Ramos (cell line): Measurements from ENCODE around the gene GPR150.

Source experiments
- in situ Hi-C: fragments of 300-500 bp; cut with MboI; formaldehyde crosslinking; loops from one replicate; pipeline ENCODE4 v1.14.3; 2022; ENCODE audit warnings: low sequenced_read_pairs; ENCODE audit not compliant: unreplicated experiment

The GPR150 gene

DNA sequence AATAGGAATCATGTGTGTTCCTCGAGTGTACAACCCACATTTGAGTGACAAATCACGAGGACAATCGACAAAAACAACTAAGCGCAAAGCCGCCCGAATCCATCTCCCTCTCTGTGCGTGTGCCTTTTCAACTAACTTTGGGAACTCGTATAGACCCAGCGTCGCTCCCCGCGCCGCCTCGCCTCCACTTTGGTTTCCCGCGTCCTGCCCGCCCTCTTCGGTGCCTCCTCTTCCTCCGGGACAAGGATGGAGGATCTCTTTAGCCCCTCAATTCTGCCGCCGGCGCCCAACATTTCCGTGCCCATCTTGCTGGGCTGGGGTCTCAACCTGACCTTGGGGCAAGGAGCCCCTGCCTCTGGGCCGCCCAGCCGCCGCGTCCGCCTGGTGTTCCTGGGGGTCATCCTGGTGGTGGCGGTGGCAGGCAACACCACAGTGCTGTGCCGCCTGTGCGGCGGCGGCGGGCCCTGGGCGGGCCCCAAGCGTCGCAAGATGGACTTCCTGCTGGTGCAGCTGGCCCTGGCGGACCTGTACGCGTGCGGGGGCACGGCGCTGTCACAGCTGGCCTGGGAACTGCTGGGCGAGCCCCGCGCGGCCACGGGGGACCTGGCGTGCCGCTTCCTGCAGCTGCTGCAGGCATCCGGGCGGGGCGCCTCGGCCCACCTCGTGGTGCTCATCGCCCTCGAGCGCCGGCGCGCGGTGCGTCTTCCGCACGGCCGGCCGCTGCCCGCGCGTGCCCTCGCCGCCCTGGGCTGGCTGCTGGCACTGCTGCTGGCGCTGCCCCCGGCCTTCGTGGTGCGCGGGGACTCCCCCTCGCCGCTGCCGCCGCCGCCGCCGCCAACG is at the start of gene GPR150:
TSS of gene GPR150 (plus strand) at position 58 of the 840 bp plus-strand sequence. CDS start at position 247, 189 bp downstream.
- in situ Hi-C loops, result no loop called here

DNA sequence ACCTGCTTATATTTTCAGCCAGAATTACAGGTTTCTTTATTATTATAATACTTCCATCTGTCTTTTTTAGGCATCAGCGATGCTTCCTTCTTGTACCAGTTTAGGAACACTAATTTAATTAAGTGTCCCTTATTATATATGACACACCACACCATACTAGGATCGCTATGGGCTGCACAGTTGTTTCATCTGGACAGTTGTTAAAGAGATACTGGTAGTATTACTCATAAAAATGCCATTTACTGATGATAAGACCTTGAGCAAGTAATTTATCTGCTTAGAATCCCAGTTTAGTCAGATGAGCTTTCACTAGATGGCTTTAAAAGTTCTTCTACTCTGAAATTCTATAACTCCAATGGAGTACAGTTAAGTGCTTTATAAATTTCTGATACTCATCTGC is 47.9 kb upstream of the GPR150 start:
- in situ Hi-C loops, result no loop called here

DNA sequence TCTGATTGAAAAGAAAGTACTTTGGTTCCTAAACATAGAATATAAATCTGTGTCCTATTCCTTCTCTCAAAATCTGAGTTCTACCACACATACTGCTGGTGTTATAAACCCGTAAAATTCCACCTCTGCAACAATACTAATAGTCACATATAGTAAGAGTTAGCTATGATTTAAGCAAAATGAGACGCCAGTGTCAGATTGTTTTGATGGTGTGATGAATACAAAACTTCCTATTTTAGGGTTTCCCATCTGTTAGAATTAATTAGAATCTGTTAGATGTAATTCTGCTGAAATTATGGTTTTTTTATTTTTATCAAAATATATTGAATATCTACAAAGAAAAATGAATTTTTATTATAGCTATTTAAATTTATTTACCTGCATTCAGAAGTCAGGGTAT is 38.3 kb upstream of the GPR150 start:
- in situ Hi-C loops, result no loop called here

DNA sequence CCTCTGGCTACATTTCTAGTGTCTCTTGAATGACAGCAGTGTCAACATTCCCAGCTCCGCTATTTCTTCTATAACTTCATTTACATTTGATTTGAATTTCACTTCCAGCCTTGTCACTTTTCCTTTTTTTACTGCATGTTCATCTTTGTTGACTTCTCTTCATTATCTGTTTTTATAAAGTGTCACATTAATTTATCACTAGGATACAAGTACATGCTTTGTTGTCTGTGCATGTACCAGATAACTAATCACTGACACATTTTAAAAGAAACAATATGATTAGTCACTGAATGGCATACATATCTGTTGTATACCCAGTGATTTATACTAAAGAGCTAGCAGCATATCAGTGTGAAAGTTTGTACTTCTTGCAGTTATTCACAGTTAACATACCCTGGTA is 35.9 kb upstream of the GPR150 start:
- in situ Hi-C loops, result no loop called here

DNA sequence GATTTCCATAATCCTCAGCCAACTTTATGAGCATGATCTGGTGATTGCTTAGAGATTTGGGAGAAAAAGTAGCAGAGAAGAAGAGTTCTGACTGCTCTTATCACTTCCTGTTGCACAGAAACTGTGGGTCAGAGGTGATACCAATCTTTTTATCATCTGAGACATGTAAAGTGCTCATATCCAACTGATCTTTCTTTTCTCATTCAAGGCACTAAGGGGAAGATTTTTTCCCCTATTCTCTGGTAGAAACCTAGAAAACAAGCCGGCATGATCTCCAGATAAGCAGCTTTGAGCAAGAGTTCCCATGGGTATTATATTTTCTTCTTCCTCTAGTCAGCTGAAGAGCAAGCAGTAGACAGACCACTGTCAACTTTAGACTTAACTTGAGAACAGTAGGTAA is 29.0 kb upstream of the GPR150 start:
- in situ Hi-C loops, result no loop called here

DNA sequence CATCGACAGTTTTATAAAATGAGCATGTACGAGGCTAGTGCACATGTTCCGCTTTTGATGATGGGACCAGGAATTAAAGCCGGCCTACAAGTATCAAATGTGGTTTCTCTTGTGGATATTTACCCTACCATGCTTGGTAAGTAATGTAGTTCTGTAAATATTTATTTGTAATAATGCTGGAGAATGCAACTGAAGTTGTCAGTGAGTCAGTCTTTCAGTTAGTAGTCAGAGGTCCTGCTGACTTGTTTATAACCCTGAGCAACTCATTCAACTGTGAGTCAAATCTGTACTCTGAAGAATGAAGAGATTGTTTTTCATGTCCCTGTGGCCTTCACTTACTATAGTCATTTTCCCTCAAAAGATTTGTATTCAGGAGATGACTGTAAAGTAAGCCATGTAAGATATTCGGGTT is 28.4 kb upstream of the GPR150 start:
- in situ Hi-C loops, result no loop called here

DNA sequence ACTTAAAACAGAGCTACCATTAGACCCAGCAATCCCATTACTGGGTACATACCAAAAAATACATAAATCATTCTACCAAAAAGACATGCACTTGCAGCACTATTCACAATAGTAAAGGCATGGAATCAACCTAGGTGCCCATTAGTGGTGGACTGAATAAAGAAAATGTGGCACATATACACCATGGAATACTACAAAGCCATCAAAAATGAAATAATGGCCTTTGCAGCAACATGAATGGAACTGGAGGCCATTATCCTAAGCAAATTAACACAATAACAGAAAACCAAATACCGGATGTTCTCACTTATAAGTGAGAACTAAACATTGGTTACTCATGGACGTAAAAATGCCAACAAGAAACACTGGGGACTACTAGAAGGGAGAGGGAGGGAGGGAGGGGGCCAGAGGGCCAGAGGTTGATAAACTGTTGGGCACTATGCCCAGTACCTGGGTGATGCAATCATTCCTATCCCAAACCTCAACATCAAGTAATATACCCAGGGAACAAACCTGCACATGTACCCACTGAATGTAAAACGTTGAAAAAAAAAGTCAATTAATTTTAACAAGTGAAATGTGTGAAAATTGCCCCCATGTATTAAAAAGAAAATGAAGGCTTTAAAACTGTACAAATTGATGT is 24.5 kb upstream of the GPR150 start:
- in situ Hi-C loops, result no loop called here

DNA sequence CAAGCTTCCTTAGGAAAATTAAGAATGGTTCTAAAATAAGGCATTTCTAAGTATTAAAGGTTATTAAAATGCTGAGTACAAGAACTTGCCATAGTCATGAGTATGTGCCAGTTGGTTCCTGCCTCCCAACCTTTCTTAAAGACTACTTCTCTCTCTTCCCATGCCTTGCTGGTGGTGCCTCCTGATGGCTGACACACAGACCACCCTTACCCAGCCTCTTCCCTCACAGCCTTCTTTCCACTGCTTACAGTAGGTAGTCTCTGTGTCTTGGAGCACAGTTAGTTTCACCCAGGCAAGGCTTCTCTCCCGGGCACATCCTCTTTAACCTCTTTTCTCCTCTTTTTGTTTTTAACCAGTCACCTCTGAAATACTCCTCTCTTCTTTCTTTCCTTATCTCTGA is 20.6 kb upstream of the GPR150 start:
- in situ Hi-C loops, result no loop called here

DNA sequence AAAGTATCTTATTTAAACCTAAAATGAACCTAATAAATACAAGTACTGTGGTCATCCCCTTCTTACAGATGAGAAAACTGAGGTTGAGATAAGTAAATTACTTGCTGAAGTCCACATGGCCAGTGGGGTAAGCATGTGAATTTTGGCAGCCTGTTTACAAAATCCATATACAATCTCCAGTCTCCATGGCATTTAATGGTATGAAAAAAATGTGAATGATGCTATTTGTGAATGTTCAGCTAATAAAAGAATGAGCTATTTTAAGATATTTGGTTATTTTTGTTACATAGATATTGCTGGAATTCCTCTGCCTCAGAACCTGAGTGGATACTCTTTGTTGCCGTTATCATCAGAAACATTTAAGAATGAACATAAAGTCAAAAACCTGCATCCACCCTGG is 19.3 kb upstream of the GPR150 start:
- in situ Hi-C loops, result no loop called here

DNA sequence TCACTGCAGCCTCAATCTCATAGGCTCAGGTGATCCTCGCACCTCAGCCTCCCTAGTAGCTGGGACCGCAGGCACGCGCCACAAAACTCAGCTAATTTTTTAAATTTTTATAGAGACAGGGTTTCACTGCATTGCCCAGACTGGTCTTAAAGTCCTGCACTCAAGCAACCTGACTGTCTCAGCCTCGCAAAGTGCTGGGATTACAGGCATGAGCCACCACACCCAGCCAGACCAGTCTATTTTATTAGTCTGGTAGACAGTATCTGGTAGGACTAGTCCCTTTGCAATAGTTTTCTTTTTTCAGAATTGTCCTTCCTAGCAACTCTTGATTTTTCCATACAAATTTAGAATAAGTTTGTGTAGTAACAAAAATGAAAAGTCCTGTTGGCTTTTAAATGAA is 14.1 kb upstream of the GPR150 start:
- in situ Hi-C loops, result no loop called here

DNA sequence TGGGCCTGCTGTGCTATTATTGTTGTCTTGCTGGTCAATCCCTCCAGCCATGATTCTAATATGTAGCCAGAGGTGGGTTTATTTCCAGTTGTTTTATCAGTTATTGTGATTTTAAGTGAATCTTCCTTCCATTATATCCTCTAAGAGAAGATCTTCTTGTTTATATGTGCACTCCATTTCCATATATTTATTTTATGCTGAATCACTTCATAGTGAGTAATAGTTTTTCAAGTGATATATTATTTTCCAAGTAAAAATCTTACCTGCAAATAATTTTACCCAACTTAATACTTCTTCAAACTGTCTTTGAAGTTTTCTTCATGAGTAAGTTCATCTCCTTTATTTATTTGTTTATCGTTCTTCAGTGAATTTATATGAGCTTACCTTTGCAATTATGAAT is 13.5 kb upstream of the GPR150 start:
- in situ Hi-C loops, result no loop called here

DNA sequence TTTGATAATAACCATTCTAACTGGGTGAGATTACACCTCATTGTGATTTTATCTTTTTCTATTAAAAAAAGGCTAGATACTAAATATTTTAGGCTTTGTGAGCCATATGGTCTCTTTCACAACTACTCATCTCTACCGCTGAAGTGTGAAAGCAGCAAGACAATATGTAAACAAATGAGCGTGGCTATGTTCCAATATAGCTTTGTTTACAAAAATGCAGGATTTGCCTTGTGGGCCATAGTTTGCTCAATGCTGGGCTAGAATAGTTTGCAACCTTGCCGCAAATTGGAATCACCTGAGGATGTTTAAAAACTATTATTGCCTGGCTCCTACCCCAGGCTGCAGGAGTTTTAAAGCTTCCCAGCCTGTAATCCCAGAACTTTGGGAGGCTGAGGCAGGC is 10.2 kb upstream of the GPR150 start:
- in situ Hi-C loops, result no loop called here

DNA sequence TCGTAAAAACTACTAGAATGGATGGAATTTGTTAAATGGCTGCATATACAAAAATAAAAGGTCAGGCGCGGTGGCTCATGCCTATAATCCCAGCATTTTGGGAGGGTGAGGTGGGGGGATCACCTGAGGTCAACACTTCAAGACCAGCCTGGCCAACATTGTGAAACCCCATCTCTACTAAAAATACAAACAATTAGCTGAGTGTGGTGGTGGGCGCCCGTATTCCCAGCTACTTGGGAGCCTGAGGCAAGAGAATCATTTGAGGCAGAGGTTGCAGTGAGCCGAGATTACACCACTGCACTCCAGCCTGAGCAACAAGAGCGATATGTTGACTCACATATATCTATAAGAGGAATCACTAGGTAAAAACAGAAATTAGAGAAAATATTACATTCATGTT is 9.3 kb upstream of the GPR150 start:
- in situ Hi-C loops, result no loop called here

DNA sequence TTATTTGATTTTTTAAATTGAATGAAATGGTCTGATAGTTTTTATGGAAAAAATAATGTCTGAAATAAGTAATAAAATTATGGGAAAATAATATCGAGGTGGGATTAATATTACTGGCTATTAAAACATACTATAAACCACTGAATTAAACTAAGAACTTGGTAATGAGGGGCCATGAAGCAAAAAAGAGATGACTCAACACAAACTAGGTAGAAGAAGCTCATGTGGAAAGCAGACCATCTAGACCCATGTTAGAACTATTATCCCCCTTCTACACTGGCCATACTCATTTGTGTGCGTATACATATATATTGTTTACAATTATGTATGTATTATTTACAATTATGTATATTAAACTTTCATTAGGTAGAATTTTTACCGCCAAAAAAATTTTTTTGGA is 8.5 kb upstream of the GPR150 start:
- in situ Hi-C loops, result no loop called here

DNA sequence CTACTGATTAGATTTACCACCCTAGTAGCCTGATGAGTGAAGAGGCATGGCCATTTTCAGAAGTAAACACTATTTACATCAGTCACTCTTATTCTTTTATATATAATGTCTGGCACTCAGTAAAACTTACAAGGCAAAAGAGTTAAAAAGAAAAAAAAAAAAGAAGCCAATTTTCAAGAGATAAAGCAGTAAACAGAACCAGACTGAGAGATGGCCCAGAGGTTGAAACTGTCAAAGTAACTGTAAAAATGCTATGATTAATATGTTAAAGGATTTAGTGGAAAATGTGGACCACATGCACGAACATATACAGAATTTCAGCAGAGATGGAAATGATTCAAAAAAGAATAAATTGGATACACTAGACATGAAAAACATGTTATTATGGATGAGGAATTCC is 6.4 kb upstream of the GPR150 start:
- in situ Hi-C loops, result no loop called here

DNA sequence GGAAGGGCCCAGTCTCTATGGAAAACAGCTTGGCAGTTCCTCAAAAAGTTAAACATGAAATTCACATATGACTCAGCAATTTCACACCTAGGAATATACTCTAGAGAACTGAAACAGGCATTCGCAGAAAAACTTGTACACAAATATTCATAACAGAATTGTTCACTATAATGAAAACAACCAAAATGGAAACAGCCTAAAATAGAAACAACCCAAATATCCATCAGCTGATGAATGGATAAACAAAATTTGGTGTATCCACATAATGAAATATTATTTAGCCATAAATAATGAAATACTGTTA is 4.8 kb upstream of the GPR150 start:
- in situ Hi-C loops, result no loop called here

DNA sequence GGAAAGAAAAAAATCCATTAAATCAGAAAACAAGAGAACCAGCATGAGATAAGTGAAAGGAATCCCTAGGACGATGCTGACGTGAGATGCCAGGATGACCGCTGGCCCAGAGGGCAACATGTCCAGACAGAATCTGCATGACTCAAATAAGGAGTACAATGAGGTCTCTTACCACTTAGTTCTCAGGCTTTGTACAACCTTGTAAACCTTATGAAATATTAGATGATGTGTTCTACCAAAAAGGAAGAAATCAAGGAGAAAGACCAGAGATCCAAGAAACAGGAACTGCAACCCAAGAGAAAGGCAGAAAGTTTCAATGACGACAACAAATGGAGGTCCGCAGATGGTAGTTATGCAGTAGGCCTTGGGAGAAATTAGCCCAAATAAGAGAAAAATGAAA is 2.8 kb upstream of the GPR150 start:
- in situ Hi-C loops, result no loop called here

DNA sequence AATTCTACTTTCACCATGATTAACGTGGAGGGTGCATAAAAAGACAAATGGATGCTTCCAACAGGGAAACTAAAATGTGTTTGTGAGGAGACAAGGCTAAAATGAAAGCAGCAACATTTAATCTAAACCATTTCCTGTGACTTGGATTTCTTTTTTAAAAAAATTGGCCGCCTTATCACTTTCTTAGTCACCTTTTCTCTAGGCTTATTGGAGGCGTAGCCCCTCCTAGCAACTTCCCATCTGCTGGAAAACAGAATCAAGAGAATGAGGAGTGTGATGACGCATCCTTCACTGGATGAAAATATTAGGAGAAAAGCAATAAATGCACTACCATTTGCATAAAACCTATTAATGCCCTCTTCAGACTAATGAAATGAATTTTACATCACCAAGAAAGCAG is 791 bp upstream of the GPR150 start:
- in situ Hi-C loops, result no loop called here

DNA sequence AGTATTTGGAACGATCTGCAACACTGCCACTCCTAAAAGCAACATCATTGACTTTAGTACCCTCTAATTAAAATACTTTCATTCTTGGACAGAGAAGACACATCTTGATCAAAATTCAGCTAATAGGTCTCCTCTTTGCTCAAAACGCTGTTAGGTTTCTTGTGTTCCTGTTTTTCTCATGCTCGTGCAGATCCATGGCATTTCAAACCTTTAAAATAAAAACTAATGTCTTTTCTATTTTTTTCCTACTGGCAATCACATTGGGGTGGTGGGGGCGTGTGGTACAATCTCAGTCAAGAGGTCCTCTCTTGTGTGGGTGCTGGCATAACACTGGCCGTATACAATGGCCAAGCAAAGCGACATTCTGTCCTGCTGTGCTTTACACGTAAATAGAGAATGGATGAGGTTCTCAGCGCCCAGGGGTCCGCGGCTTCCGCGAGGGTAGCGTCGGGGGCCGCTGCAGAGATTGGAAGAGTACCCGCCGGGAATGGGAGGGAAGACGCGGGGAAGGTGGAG is 315 bp upstream of the GPR150 start:
- in situ Hi-C loops, result no loop called here

DNA sequence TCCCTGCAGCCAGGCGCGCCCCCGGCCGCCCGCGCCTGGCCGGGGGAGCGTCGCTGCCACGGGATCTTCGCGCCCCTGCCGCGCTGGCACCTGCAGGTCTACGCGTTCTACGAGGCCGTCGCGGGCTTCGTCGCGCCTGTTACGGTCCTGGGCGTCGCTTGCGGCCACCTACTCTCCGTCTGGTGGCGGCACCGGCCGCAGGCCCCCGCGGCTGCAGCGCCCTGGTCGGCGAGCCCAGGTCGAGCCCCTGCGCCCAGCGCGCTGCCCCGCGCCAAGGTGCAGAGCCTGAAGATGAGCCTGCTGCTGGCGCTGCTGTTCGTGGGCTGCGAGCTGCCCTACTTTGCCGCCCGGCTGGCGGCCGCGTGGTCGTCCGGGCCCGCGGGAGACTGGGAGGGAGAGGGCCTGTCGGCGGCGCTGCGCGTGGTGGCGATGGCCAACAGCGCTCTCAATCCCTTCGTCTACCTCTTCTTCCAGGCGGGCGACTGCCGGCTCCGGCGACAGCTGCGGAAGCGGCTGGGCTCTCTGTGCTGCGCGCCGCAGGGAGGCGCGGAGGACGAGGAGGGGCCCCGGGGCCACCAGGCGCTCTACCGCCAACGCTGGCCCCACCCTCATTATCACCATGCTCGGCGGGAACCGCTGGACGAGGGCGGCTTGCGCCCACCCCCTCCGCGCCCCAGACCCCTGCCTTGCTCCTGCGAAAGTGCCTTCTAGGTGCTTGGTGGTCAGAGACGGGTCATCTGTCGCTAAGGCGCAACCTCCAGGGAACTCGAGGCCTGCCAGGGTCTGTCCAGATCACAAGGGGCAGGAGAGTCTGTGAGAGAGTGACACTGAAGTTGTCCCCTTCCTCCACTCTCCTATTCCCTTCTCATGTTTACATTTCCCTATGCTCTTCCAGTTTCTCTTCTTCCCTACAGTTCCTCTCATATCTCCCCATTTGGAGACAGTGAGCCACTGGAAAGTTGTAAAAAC is 1.3 kb downstream of the GPR150 start:
- in situ Hi-C loops, result no loop called here
